HEK293T (cell line): Measurements from ENCODE around the gene STEAP3.

Experiments
- BHLHE40 ChIP-seq: fragments of 450-650 bp; IDR thresholded peaks from 2 replicates; pipeline ENCODE4 v1.6.1; 2016; ENCODE audit warnings: mild to moderate bottlenecking, moderate library complexity, borderline replicate concordance
- FOXA1 ChIP-seq: fragments of 450-650 bp; IDR thresholded peaks from 2 replicates; pipeline ENCODE4 v1.6.1; 2016; ENCODE audit warnings: mild to moderate bottlenecking
- FOXK2 ChIP-seq: fragments of 450-650 bp; IDR thresholded peaks from 2 replicates; pipeline ENCODE4 v1.6.1; 2016; ENCODE audit warnings: mild to moderate bottlenecking
- L3MBTL2 ChIP-seq: fragments of 450-650 bp; conservative IDR thresholded peaks from 2 replicates; pipeline ENCODE4 v1.6.1; 2016; ENCODE audit warnings: mild to moderate bottlenecking
- SUZ12 ChIP-seq: fragments of 450-650 bp; IDR thresholded peaks from 2 replicates; pipeline ENCODE4 v1.6.1; 2016; ENCODE audit warnings: mild to moderate bottlenecking
- ZNF384 ChIP-seq: fragments of 450-650 bp; IDR thresholded peaks from 2 replicates; pipeline ENCODE4 v1.6.1; 2016

DNA sequence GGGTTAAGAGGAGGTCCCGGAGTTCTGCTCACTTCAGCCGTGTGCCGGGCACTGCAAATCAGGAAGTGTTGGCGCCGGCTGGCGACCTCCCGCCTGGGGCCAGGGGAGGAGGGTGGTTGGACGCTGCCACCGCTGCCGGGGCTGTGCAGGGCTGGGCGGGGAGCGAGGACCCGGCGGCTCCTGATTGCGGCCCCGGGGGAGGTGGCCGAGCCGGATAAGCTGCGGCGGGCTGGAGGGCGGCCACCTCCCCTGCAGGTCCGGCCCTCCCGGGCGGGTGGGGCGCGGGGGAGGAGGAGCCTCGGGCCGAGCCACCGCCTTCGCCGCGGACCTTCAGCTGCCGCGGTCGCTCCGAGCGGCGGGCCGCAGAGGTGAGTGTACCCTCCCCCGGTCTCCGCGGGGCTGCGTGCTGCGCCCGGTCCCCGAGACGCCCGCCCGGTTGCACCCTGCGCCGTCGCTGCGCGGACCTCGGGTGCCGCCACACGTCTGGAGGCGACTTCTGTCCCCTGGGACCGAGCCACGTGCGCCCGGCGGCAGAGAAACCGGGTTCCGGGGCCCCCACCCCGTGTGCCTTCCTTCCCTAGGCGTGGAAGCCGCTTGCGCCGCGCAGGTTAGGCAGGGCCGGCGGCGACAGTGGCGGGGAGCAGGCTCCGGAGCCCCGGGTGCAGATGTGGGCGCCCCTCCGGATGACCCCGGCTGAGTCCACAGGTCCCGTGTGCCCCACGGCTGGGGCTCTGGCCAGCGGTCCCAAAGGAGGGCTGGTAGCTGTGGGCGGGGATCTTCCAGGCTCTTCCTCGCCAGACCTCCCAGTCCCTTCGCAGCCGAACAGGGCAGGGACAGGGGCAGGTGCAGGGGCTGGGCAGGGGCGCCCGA lies at the start of gene STEAP3:
- TF ChIP-seq FOXA1 = no peak
- TF ChIP-seq BHLHE40 = no peak
- TF ChIP-seq FOXK2 = no peak
- no peak for TF ChIP-seq ZNF384
- peak; percentile 38; the same call in 1 of the 2 replicates for TF ChIP-seq L3MBTL2
- TF ChIP-seq SUZ12 = no peak
